Measurements from ENCODE around the gene MSH5. TPM values are rescaled to one million over a fixed set of nuclear protein-coding genes. Genes with fewer than 3 reads are reported as not detected.
A peak's percentile ranks its signal among the peaks of the same experiment; 100 is the strongest.

Gene MSH5
- total and polyA plus RNA-seq, 9 of the 15 experiments (the other 6 are each of a cell fraction or from before 2014, with no cell fraction given): 12.5 to 104 (median 46.6) TPM

GRCh38 chr6:31717499-31718222 is 22.1 kb upstream of the MSH5 start:
- Histone ChIP-seq H3K27me3 (ENCODE audit: control insufficient read depth in 2 of 2, insufficient read depth in 2 of 2, low read length in 2 of 2) (no peaks in the 10 kb centered on the region), H3K27ac (ENCODE audit: extremely low read depth, low read depth, low read length) (no peak overlapping the region), H3K9me1 (ENCODE audit: control insufficient read depth, insufficient read depth, low read length) (no peaks in the 10 kb centered on the region), H3K4me1 (replicated peaks in 1 of 2; ENCODE audit: control insufficient read depth in 2 of 2, insufficient read depth in 2 of 2, low read length in 2 of 2) (peaks cover 19 to 20% of the 10 kb centered on the region in 2 experiments), H3K79me2 (ENCODE audit: control insufficient read depth, insufficient read depth, low read length) (no peaks in the 10 kb centered on the region), H3K4me2 (ENCODE audit: insufficient read depth, low read length) (peak overlapping the region; percentile 40), H3K9me3 (replicated peaks; ENCODE audit: control insufficient read depth, insufficient read depth, low read depth, low read length) (no peaks in the 10 kb centered on the region), H4K20me1 (replicated peaks; ENCODE audit: control insufficient read depth, insufficient read depth, low read length) (no peaks in the 10 kb centered on the region), H3K36me3 (ENCODE audit: control insufficient read depth, insufficient read depth, low read length) (no peaks in the 10 kb centered on the region), H2AFZ (ENCODE audit: low read depth, low read length) (peak overlapping the region; percentile 80), H3K9ac (ENCODE audit: insufficient read depth in 1 of 2, low read depth in 2 of 2, low read length in 2 of 2) (peak overlapping the region in 1 of 2 experiments; percentile 76; a peak in 2 of 4 replicates), H3K4me3 (no peak overlapping the region)
- in situ Hi-C loops (cut with MboI) (no loop called here), intact Hi-C loops (cut with micrococcal nuclease) (no loop called here)
- peak; percentile 91 for ATAC-seq
- BruUV-seq (replicated peaks): no TSS peak
- CTCF ChIA-PET (ENCODE audit: low intra/inter-chr PET ratio): interaction anchor here (0.6 to 1.1 kb wide), 2 partner anchors 8 to 37 kb away, joined by 3 read pairs; partner anchors contain the start of gene LY6G5C
- DNase-seq (ENCODE audit: extremely low read depth in 1 of 4, low spot score in 3 of 4): peak; percentile 85 to 90 (median 86)
- WGBS (ENCODE audit: insufficient coverage, low coverage, missing lambda C conversion rate): 31% methylated on average over 10 of the region's 10 CpGs
- POLR2A ChIA-PET: interaction anchor here (0.9 to 12.4 kb wide), 5 partner anchors 8 to 108 kb away, joined by 3 to 223 read pairs (median 4); partner anchors contain the start of genes ABHD16A, DDAH2, HSPA1A and HSPA1L
- peak; percentile 86 for FAIRE-seq
- TF ChIP-seq ZNF766 (CRISPR knock-in tag; conservative IDR thresholded peaks at IDR 0.05) (no peak), KDM1A (IDR thresholded peaks at IDR 0.05) (no peak), POLR3G (IDR thresholded peaks at IDR 0.05; ENCODE audit: extremely low read depth, insufficient read length, insufficient replicate concordance) (no peak), MCM3 (IDR thresholded peaks at IDR 0.05) (no peak), MTA1 (IDR thresholded peaks at IDR 0.05; ENCODE audit: borderline replicate concordance) (peak; percentile 95), NEUROD1 (IDR thresholded peaks at IDR 0.05; ENCODE audit: borderline replicate concordance, low read depth, low read length, partially characterized antibody) (peak; percentile 19), USF2 (CRISPR knock-in tag; IDR thresholded peaks at IDR 0.05) (no peak), SIX5 (IDR thresholded peaks at IDR 0.05; ENCODE audit: borderline replicate concordance in 1 of 2, insufficient read depth in 1 of 2, low read depth in 1 of 2, low read length in 2 of 2) (0 out of 4 replicates have a peak, but pooled peaks of 1 of the 2 experiments have one; percentile 26), RAD21 (CRISPR knock-in tag; conservative IDR thresholded peaks at IDR 0.05 in 1 of 2, IDR thresholded peaks at IDR 0.05 in 1 of 2) (peak; percentile 22 to 55; a peak in 3 of 4 replicates), HCFC1 (IDR thresholded peaks at IDR 0.05; ENCODE audit: low read depth, low read length) (peak; percentile 49; the same call in 1 of the 2 replicates), RCOR1 (IDR thresholded peaks at IDR 0.05; ENCODE audit: borderline replicate concordance in 1 of 2, low read depth in 2 of 2, low read length in 2 of 2) (0 out of 4 replicates have a peak, but pooled peaks of 1 of the 2 experiments have one; percentile 15), ARID3B (CRISPR knock-in tag; IDR thresholded peaks at IDR 0.05; ENCODE audit: borderline replicate concordance) (0 out of 2 replicates have a peak, but pooled peaks have one; percentile 9), TARDBP (IDR thresholded peaks at IDR 0.05) (0 out of 2 replicates have a peak, but pooled peaks have one; percentile 31), CTCFL (IDR thresholded peaks at IDR 0.05; ENCODE audit: borderline replicate concordance, insufficient read depth, low read depth, low read length, poor library complexity, severe bottlenecking) (peak; percentile 92), EP400 (IDR thresholded peaks at IDR 0.05) (peak; percentile 50; the same call in 1 of the 2 replicates)
